HG03571 (cell line): ENCODE data around the gene TMEM222.

Source experiments
- ATAC-seq: cut with Tn5 transposase; IDR thresholded peaks from one replicate; pipeline ENCODE4 v1.9.1; 2021; ENCODE audit not compliant: unreplicated experiment

Gene TMEM222

DNA sequence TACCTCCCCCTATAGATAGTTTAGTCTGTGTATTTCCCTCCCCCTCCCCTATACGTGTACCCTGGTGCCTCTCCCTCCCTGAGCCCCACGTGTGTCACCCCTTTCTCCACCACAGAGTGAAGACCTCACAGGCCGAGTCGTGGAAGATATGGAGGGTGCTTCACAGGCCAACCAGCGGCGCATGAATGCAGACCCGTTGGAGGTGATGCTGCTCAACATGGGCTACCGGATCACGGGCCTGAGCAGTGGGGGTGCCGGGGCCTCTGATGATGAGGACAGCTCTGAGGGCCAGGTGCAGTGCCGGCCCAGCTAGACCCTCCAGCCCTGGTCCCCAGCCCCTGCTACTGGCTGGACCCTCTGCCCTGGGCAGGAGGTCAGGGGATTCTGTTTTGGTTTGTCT lies 15.9 kb upstream of the TMEM222 start:
- ATAC-seq = no peak

DNA sequence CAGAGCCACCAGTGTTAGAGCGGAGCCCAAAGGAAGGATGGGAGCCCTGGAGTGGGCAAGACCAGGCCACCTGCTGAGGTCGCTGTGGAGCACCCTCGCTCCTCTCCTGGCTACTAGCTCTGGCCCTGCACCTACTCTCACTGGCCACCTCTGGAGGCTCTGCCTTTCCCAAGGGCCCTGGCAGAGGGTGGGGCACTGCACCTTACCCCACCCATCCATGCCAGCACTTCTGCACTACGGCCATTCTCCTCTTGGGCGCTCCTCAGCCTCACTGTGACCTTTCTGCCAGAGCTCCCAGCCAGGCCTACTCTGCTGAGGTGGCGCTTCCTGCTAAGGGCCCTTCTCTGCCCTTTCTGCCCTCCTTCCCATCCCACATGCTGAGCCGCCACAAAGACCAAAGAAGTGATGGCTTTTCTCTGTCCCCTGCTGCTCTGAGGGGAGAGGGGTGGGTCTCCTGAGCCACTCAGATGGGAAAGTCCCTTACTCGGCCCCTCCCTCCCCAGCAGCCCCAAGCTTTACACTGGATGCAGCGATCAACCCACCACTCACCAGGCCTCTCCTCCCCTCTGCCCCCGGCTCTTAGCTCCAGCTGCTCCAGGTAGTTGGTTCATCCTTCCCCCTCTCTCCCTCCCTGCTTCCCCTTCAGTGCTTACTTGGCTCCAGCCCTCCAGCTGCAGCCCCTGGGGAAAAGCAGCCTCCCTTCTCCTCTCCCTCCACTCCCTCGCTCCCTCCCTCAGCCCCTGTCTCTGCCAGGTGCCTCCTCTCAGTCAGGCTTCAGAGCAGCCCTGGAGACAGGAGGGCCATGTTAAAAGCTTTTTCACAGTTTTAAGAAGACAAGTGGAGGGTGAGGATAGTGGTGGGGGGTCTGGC lies 14.8 kb upstream of the TMEM222 start:
- ATAC-seq = no peak

DNA sequence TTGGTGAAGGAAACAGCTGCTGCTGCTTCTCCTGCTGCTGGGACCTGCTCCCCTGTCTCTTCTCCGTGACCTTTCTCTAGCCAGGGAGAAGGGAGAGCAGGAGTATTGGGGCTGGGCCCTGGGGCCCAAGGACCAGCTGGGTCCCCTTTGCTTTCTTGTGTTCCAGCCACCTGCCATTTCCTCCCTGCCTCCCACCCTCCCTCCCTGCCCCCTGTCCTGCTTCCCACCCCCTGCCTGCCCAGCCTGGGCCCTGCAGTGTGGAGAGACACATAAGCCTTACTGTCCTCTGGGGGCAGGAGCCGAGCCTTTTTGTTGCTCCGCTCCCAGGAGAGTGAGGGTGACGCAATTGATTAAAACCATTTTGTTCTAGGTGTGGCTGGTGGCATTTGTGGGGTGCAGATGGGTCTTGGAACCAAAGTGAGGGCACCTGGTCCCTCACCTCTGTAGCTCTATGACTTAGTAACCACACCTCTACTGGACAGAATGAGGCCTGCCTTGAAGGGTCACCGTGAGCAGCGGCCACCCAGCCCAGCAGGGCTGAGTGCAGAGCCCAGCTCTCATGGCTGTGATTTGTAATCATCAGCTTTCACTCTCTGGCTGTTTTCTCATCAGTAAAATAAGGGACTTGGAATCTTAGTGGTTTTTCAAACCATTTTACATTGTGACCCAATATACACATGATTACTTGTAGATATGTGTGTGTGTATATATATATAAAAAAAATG lies 13.9 kb upstream of the TMEM222 start:
- no peak for ATAC-seq

DNA sequence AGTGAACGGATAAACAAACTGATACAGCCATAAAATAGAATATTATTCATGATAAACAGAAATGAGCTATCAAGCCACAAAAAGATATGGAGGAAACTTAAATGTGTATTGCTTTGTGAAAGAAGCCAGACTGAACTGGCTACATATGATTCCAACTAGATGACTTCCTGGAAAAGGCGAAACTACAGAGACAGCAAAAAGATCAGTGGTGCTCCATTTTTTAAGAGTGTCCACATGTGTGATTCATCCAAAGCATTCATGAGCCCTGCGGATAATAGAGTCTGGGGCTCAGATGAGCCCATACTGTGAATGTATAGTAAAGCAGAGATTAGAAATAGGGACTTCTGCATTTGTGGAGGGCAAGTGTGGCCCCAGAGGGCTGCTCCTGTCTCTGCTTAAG lies 7.8 kb upstream of the TMEM222 start:
- no peak for ATAC-seq

DNA sequence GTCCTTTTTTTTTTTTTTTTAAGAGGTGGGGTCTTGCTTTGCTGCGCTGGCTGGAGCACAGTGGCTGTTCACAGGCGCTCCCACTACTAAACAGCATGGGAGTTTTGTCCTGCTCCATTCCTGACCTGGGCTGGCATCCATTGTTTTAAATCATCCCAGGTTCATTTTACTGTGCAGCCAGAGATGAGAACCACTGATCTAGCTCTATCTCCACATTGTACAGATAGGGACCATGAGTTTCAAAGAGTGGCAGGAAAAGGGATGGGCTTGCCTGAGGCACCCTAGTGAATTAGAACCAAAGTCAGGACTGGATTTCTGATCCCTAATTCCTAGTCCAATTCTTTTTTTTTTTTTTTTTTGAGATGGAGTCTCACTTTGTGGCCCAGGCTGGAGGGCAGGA lies 7.2 kb upstream of the TMEM222 start:
- no peak for ATAC-seq

DNA sequence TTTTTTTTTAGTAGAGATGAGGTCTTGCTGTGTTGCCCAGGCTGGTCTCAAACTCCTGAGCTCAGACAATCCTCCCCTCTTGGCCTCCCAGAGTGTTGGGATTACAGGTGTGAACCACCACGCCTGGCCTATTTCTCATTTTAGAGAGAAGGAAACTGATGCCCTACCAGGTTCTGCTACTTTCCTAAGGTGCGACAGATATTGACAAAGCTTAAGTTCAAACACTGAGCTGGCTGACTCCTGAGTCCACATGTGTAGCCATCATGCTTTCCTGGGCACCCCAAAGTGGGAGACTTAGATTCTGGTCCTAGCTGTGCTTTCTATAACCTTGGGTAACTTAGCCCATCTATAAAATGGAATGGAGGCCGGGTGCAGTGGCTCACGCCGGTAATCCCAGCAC lies 5.1 kb upstream of the TMEM222 start:
- ATAC-seq = no peak

DNA sequence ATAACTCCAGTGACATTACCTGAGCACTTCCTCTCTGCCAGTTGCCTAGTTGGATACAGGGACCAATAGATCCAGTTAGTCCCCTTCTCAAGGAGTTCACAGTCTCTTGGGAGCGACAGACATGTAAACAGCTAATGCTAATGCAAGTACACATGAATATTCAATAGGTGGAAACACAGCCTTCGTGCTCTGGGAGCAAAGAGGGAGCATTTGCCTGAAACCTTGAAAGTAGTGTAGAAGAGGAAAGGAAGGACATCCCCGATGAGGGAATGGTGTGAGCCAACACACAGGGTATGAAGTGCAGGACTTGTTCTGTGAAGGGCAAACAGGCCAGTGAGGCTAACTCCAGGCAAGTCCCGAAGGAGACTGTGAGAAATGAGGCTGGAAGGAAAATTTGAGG lies 3.8 kb upstream of the TMEM222 start:
- no peak for ATAC-seq

DNA sequence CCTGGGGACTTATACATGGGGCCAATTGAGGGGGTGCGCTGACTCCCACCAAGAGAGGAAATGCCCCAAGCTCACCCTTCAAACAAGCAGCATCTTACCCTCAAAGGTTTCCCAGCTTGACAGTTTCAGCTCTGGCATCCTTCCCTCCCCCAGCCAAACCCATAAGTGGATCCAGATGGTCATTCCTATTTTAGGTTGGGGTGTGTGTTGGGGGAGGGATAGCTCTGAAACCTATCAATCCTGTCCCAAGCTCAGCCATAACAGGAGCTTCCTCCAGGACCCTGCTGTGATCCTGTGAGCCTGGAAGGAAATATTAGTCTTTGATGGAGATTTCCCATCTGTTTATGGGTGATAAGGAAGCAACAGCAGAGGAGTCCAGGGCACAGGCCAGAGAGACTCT lies 3.4 kb upstream of the TMEM222 start:
- no peak for ATAC-seq

DNA sequence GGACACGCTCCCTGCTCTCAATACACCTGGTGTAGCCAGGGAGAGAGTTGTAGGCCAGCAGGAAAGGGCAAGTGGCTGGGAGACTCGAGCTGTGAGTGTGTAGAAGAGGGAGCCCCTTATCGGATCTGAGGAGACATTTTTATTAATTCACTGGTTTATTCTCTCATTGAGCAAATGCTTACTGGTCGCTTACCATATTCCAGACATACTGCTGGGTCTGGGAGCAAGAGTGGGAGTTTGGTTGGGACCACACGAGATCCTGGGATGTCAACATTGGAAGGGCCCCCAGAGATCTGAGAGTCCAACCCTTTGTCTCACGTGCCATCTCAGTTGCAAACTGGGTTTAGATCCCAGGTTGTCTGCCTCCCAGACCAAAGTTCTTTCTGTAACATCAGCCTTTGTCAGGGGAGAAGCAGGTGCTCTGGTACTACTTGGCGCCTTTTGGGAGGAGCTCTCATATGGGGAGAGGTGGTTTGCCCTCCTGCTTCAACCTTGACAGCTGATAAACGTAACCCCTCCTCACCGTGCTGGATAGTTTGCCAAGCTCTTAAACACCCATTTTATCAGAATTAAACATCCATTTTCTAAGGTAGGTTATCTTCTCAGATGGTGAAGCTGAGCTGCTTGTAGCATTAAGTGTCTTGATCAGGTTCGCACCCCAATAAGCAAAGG lies 742 bp downstream of the TMEM222 start:
- ATAC-seq = no peak

DNA sequence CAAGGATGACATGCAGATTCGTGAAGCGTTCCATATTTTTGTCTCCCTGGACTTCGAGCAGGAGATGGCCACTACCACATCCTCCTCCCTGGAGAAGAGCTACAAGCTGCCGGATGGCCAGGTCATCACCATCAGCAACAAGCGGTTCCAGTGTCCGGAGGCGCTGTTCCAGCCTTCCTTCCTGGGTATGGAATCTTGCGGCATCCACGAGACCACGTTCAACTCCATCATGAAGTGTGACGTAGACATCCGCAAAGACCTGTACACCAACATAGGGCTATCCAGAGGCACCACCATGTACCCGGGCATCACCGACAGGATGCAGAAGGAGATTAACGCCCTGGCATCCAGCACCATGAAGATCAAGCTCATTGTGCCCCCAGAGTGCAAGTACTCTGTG lies 3.3 kb downstream of the TMEM222 start:
- ATAC-seq = no peak

DNA sequence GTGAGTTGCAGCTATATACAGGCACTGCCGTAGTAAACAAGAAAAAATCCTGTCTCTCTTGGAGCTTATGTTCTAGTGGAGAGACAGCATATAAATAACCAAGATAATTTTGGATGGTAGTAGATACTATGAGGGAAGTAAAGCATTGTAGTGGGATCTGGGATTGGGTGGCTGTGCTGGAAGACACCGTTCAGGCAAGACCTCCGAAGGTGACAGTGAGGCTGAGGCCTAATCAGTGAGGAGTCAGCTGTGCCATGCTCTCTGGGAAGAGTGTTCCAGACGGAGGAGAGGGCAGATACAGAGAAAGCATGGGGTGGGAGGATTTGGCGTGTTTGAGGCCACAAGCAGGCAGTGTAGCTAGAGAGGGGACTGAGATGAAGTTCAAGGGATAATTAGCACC lies 6.0 kb downstream of the TMEM222 start:
- no peak for ATAC-seq

DNA sequence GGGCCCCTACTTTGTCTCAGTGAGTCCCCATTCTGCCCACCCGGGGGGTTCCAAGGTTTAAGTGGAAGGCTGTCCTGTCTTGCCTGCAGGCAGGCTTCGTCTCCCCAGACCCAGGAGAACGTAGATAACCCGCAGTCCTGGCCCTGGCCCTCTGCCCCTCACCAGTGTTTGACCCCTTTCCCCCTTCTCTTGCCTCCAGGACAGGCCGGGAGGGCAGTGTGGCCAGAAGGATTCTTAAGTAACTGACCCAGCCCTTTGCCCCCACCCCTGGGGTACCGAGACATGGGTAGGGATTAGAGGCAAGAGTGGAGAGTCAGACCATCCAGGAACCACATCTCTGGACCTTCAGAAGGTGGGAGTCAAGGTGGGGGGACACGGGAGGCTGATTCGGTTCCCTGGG lies 8.8 kb downstream of the TMEM222 start:
- ATAC-seq = no peak

DNA sequence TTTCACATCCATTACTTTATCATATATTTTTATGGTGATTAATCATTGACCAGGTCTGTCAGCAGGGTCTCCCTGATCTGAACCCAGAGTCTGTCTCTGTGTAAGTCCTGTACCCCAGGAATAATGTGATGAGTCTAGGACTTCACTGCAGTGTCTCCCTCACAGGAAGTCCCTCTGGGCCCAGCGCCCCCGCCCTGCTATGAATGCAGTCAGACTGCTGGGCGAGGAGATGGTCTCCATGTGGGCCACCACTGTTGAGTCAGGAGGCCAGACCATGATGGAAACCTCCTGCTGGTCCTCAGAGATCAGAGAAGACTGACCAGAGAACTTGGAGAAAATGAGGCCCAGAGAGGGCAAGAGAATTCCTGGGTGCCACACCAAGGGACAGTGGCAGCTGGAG lies 9.5 kb downstream of the TMEM222 start:
- ATAC-seq = no peak

DNA sequence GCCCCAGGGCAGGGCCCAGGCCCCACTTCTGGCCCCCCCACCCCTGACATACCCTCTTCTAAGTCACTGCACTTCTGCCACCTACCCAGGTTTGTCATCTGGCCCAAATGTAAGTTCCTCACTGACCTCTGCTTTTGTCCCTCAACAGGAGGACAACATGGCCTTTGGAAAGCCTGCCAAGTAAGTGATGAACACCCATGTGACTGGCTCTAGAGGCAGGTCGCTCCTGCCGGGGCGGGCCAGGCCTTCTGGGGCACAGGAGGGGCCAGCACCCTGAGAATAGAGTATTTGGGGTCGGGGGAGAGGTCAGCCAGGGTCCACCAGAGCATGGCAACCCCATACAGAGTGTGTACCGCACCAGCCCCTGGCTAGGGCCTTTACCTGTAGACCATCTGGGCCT lies 10.0 kb downstream of the TMEM222 start:
- no peak for ATAC-seq

DNA sequence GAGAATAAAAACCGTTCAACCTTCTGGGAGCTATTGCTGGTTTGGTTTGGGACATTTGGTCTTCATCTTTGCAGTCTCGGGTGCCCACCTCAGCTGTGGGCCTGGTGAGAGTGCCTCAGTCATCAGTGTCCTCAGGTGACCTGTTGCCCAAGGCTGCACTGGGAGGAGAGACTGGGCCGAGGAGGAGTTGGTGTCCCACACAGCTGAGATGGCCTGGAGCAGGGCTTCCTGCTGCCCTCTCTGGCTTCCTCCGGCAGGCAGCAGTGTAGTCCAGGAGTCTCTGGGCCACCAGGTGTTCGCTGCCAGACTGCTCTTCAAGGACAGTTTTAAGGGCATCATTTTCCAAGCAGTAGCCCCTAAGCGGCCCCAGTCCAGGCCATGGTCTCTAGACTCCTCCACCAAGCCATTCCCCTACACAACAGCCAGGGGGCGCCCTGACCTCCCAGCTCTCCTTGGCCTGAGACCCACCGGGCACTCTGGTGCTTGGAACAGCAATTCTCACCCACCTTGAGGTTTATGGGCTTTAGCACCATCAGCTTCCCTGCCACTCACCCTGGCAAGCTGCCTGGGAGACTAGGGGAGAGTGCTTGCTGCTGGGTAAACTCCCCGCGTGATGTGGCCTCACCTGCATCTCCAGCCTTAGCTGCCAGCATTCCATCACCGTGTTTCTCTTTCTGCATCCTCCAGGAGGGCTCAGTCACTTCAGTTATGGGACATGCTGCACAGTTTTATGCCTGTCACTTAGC lies 10.7 kb downstream of the TMEM222 start:
- ATAC-seq = no peak

DNA sequence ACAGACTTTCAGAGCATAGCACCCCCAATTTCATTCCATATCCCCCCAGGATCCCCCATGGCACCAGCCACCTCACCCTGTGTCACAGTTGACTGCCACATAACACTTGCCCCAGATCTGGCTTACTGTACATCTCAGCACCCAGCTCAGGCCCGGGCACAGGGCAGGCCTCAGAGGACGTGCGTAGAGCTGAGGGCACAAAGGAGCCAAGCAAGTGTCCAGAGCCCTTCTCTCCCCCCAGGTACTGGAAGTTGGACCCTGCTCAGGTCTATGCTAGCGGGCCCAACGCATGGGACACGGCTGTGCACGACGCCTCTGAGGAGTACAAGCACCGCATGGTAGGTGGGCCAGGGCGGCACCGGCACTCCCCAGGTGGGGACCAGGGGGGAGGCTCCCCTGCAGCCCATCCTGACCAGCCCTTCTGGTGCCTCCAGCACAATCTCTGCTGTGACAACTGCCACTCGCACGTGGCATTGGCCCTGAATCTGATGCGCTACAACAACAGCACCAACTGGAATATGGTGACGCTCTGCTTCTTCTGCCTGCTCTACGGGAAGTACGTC lies 11.8 kb downstream of the TMEM222 start:
- ATAC-seq = no peak

DNA sequence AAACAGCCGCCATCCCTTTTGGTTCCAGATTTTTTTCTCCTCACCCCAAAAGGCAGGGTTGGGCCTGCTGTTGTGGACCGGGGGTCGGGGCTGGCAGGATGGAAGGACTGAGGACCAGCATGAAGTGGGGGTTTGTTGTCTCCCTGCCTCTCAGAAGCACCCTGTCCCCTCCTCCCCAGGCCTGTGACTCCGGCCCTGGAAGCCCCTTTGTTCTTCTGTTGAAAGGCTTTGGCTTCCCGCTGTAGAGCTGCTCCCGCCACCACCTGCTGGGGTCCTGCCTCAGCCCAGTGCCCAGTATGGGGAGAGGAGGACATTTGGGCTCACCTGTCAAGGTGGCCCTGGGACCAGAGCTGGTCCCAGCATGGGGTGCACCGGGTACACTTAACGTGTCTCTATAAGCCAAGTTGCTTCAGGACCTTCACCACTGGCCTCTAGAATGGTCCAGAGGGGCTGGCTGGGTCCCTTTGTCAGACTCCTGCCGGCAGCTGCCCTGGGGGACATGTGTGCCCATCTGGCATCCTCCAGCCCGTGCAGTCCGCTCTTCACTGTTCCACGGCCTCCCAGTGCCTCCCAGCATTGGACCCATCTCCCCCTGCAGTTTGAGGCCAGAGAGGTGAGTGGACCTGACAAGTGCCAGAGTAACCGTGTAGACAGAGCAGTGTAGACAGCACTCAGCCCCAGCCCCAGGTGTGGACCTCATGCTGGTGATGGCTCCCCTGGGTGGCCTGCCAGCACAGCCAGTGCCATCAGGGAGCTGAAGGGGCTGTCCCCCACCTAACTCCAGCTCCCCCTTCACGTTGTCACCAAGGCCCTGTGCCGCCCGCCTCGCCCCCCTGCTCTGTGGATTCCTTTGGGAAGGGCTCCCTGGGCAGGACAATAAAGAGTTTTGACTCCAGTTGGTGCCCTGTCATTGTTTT lies 13.8 kb downstream of the TMEM222 start:
- no peak for ATAC-seq

DNA sequence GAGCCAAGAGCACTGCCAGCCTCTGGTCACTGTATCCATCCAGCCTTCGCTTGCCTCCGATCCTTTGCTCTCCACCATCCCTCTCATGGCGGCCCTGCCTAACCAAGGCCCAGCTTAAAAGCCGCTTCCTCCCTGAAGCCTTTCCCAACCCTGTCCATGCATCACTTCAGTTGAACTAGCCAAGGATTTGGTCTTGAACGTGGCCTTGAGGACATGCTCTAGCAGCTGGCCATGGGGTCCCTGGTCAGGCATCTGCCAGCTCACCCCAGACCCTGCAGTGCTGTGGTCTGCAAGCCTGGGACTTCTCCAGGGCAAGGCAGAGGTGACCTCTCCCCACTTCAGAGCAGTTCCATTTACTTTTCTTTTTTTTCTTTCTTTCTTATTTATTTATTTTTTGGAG lies 14.8 kb downstream of the TMEM222 start:
- ATAC-seq = no peak

DNA sequence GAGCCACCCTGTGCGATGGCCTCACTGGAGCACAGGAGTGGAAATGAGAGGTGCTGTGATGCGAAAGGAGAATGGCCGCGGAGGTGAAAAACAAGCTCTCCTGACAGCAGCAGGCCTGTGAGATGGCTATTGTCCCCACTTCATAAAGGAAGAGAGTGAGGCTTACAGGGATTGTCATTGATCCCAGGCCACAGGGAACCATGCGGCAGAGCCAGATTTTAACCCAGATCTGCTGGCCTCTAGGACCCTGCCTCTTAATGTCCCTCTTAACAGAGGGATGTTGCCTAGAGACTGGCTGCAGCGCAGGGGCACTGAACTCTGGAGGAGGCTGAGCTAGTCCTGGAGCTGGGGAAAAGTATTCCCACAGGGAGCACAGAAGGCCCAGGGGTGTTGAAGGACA lies 16.8 kb downstream of the TMEM222 start:
- ATAC-seq = no peak

DNA sequence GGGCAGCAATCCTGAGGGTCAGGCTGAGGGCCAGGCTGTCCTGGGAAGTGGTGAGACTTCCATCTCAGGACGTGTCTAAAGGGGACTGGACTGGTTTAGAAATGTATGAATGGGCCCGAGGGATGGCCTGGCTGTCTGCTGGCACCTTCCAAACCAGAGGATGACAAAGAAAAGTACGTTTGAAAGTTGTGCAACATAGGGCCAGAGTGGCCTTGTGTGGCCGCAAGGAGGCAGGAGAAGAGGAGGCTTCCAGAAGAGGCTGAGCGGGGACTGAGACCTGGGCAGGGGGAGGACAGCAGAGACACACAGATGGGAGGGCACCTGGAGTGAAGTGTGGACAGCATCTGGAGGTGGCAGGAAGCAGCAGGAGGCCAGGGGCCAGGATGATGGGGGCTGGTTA lies 17.2 kb downstream of the TMEM222 start:
- no peak for ATAC-seq
